ENCODE measurements around the gene MYO5C.
A peak's percentile ranks its signal among the peaks of the same experiment; 100 is the strongest.

MYO5C gene

GRCh38 chr15:52233405-52233804 is 62.2 kb downstream of the MYO5C start:
- DNase-seq (ENCODE audit: low spot score) = no peak
- TF ChIP-seq CTCF (IDR thresholded peaks at IDR 0.05; ENCODE audit: borderline replicate concordance, control extremely low read depth, extremely low read depth, insufficient read depth, missing control alignments) = no peak
- in situ Hi-C loops (cut with MboI; ENCODE audit: low sequenced_read_pairs, unreplicated experiment) = no loop called here

GRCh38 chr15:52232327-52232726 is 63.3 kb downstream of the MYO5C start:
- peak; percentile 60 for DNase-seq (ENCODE audit: low spot score)
- TF ChIP-seq CTCF (IDR thresholded peaks at IDR 0.05; ENCODE audit: borderline replicate concordance, control extremely low read depth, extremely low read depth, insufficient read depth, missing control alignments) = no peak
- in situ Hi-C loops (cut with MboI; ENCODE audit: low sequenced_read_pairs, unreplicated experiment) = no loop called here

- no peak for DNase-seq (ENCODE audit: low spot score)
- in situ Hi-C loops (cut with MboI; ENCODE audit: low sequenced_read_pairs, unreplicated experiment) = no loop called here
- no peak for TF ChIP-seq CTCF (IDR thresholded peaks at IDR 0.05; ENCODE audit: borderline replicate concordance, control extremely low read depth, extremely low read depth, insufficient read depth, missing control alignments)
Measured at GRCh38 chr15:52230073-52230472, 65.5 kb downstream of the MYO5C start.

DNA sequence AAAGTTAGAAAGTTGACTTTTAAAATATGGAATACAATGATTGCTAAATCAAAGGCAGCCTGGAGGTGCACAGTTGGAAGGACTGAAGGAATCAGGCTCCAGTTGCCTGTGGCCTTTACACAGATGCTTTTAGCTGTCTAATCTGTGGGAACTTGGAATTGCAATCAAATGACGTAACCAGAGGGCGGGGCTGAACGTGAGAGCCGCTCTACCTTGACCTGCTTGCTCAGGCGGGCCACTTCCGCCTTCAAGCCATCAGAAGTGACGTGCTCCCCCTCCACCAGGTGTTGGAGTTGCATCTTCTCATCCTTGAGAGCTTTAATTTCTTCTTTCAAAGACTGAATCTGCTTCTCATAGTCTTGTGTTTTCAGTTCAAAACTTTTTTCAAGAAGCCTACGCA is 66.7 kb downstream of the MYO5C start:
- no peak for TF ChIP-seq CTCF (IDR thresholded peaks at IDR 0.05; ENCODE audit: borderline replicate concordance, control extremely low read depth, extremely low read depth, insufficient read depth, missing control alignments)
- DNase-seq (ENCODE audit: low spot score) = no peak
- in situ Hi-C loops (cut with MboI; ENCODE audit: low sequenced_read_pairs, unreplicated experiment) = loop anchor here (10.0 kb wide), 1 partner anchor 254 kb away; the partner anchor contains the start of gene LEO1

GRCh38 chr15:52227456-52227855 is 68.1 kb downstream of the MYO5C start:
- peak; percentile 77 for DNase-seq (ENCODE audit: low spot score)
- in situ Hi-C loops (cut with MboI; ENCODE audit: low sequenced_read_pairs, unreplicated experiment) = loop anchor here (10.0 kb wide), 1 partner anchor 253 kb away; the partner anchor contains the start of gene LEO1
- peak; percentile 79 for TF ChIP-seq CTCF (IDR thresholded peaks at IDR 0.05; ENCODE audit: borderline replicate concordance, control extremely low read depth, extremely low read depth, insufficient read depth, missing control alignments)

DNA sequence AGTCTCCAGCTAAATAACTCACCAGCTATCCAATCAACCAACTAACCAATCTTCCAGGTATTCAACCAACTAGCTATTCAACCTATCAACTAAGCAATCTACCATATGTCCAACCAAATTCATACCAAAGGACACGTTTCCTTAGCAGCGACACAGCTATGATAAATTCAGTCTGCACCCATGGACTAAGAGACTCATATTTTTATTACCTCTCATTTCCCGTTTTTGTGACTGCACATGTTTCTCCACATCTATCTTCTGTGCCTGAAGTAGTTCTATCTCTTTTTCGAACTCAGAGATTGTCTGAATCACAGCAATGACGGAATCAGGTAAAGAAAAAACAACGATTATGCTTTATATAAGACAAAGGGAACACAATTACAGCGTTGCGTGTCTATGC is 70.4 kb downstream of the MYO5C start:
- no peak for TF ChIP-seq CTCF (IDR thresholded peaks at IDR 0.05; ENCODE audit: borderline replicate concordance, control extremely low read depth, extremely low read depth, insufficient read depth, missing control alignments)
- in situ Hi-C loops (cut with MboI; ENCODE audit: low sequenced_read_pairs, unreplicated experiment) = loop anchor here (10.0 kb wide), 1 partner anchor 250 kb away; the partner anchor contains the start of gene LEO1
- DNase-seq (ENCODE audit: low spot score) = no peak

All from GM13976 (cell line).